Measurements from ENCODE around the gene TADA3. TPM values are rescaled to one million over a fixed set of nuclear protein-coding genes. Genes with fewer than 3 reads are reported as not detected.

TADA3 gene
- total RNA-seq, 1 donor = 92.4 TPM

GRCh38 chr3:9786825-9787669 lies 5.2 kb downstream of the TADA3 start:
- peak; percentile 43 for TF ChIP-seq CTCF (IDR thresholded peaks at IDR 0.05; ENCODE audit: insufficient read depth, low read depth, low read length)
- H3K4me3 ChIP-seq (ENCODE audit: low read depth, low read length) = no peak overlapping the region
- DNase-seq (ENCODE audit: low read depth) = no peak

GRCh38 chr3:9786209-9786739 lies 6.0 kb downstream of the TADA3 start:
- no peak for TF ChIP-seq CTCF (IDR thresholded peaks at IDR 0.05; ENCODE audit: insufficient read depth, low read depth, low read length)
- no peak for DNase-seq (ENCODE audit: low read depth)
- H3K4me3 ChIP-seq (ENCODE audit: low read depth, low read length) = no peak overlapping the region

GRCh38 chr3:9785602-9786001 lies 6.7 kb downstream of the TADA3 start:
- DNase-seq (ENCODE audit: low read depth) = no peak
- no peak for TF ChIP-seq CTCF (IDR thresholded peaks at IDR 0.05; ENCODE audit: insufficient read depth, low read depth, low read length)
- no peak overlapping the region for H3K4me3 ChIP-seq (ENCODE audit: low read depth, low read length)

- no peak for TF ChIP-seq CTCF (IDR thresholded peaks at IDR 0.05; ENCODE audit: insufficient read depth, low read depth, low read length)
- DNase-seq (ENCODE audit: low read depth) = no peak
Measured at GRCh38 chr3:9784965-9785364, 7.3 kb downstream of the TADA3 start.

GRCh38 chr3:9783954-9784353 lies 8.3 kb downstream of the TADA3 start:
- H3K4me3 ChIP-seq (ENCODE audit: low read depth, low read length) = no peak overlapping the region
- no peak for TF ChIP-seq CTCF (IDR thresholded peaks at IDR 0.05; ENCODE audit: insufficient read depth, low read depth, low read length)
- no peak for DNase-seq (ENCODE audit: low read depth)

More at GRCh38 chr3:9784965-9785364, 7.3 kb downstream of the TADA3 start:
- H3K4me3 ChIP-seq (ENCODE audit: low read depth, low read length) = no peak overlapping the region

GRCh38 chr3:9782770-9783169 lies 9.5 kb downstream of the TADA3 start:
- TF ChIP-seq CTCF (IDR thresholded peaks at IDR 0.05; ENCODE audit: insufficient read depth, low read depth, low read length) = no peak
- no peak for DNase-seq (ENCODE audit: low read depth)
- H3K4me3 ChIP-seq (ENCODE audit: low read depth, low read length) = no peak overlapping the region

All from fibroblast of villous mesenchyme (primary cell).